GM12892 (cell line): ENCODE measurements around the gene RND2.

ENCODE experiments used
- POLR2A ChIP-seq: IDR thresholded peaks from 2 replicates; pipeline ENCODE4 v1.6.1; 2011; ENCODE audit warnings: low read depth, low read length, control low read depth
- POLR2AphosphoS5 ChIP-seq: IDR thresholded peaks from 2 replicates; pipeline ENCODE4 v1.6.1; 2011; ENCODE audit warnings: low read depth, low read length, control low read depth

DNA sequence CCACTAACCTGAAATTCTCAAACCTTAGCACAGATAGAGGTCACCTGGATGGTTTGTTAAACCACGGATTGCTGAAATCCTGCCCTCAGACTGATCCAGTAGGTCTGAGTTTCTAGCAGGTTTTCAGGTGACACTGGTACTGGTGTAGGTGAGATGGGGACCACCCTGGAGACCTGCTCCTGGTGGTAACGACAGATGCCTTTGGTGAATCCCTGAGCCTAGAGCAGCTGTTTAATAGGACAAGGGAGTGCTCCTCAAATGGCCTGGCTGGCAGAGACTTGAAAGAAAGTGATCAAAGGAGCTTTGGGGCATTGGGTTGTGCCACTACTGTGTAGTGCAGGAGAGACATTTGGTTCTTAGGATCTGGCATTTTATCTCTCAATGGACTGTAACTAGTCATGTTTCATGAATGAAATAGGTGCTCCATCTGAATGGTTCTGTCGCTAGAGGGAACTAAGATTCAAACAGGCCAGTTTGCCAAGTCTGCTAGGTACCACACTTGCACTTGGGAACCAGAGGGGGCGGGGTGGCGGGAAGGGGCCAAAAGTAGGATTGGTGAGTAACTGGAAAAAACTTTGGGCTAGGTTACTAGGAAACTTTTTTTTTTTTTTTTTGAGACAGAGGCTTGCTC lies 21.4 kb upstream of the RND2 start:
- peak; percentile 16; the same call in 1 of the 2 replicates for TF ChIP-seq POLR2AphosphoS5
- TF ChIP-seq POLR2A: peak; percentile 68
